Smooth muscle cell of the brain vasculature (primary cell): ENCODE data around the gene HDAC9.

Experiments used
- DNase-seq: peaks from one replicate; pipeline ENCODE4 v3.0.0-alpha.2; 2012; ENCODE audit warnings: low read depth, low spot score

HDAC9 gene

DNA sequence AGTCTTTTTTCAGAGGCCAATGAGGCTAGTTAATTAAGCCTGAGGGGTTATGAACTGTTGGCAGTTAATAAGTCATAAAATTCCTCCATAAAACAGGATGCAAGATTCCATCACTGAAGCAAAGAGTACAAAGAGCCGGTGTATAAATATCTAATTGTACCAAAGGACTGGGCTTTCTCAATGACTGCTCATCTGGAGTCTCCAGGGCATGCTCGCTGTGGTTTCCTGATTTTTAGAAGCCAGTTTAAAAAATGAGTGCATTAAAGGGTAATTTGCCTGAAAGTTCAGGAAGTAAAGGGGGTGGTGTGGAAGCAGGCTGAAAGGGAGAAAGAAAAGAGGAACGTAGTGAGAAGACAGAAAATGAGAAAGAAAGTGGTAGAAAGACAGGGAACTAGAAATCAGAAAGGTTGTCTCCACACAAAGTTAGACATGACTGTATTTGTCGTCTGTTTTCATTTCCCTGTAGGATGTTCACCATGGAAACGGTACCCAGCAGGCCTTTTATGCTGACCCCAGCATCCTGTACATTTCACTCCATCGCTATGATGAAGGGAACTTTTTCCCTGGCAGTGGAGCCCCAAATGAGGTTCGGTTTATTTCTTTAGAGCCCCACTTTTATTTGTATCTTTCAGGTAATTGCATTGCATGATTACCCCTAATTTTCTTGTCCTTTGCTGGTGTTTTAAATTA, 339.6 kb downstream of the HDAC9 start:
- DNase-seq, result no peak

GRCh38 chr7:18843979-18844378, 348.4 kb downstream of the HDAC9 start:
- no peak for DNase-seq

- DNase-seq, result no peak
These were observed 349.2 kb downstream of the HDAC9 start for GRCh38 chr7:18844735-18845134.

DNA sequence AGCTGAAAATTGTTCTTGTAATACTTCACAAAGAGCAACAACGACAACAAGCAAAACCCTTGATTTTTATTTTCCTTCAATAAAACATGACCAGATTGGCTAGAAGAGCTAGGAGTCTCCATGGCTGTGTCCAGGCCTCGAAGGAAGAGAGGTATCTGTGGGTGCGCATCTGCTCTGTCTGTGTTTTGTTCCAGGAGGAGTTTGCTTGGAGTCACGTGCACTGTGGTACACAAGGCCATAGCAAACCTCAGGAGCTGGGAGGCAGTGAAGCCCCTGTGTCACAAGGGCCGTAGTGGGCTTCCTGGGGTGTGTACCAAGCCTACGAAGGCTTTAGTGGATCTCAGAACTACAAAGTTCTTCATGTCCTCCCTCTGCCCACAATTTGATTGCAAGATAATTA, 350.2 kb downstream of the HDAC9 start:
- DNase-seq, result no peak

DNA sequence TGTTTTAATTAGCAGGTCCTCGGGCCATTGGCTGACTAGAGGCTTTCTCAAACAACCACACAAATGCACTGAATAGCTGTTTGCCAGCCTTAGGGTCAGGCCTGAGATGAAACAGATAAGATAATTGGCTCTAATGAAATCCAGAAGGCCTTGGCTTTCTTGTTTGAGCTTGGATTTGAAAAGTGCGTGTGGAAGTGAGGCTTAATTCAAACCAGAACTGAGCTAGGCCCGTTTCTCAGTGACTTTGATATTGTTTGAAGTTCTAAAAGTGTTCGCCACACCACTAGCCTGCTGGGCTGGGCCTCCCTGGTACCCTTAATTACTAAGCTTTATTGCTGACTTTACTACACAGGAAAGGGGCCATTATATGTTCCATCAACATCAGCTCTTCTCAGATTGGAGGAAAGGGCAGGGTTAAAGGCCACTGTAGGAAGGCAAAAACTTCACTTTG, 351.2 kb downstream of the HDAC9 start:
- DNase-seq, result no peak

- no peak for DNase-seq
These were observed 353.6 kb downstream of the HDAC9 start for GRCh38 chr7:18849130-18849529.

GRCh38 chr7:18855796-18856195, 360.2 kb downstream of the HDAC9 start:
- DNase-seq, result peak; percentile 79

DNA sequence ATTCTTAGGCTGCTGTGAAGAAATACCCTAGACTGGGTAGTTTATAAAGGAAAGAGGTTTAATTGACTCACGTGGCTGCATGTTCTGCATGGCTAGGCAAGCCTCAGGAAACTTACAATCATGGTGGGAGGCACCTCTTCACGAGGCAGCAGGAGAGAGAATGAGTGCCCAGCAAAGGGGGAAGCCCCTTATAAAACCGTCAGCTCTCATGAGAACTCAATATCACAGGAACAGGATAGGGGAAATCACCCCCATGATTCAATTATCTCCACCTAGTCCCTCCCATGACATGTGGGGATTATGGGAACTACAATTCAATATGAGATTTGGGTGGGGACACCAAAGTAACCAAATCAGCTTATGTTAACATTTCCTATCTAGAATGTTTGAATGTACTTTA, 362.7 kb downstream of the HDAC9 start:
- DNase-seq, result no peak

DNA sequence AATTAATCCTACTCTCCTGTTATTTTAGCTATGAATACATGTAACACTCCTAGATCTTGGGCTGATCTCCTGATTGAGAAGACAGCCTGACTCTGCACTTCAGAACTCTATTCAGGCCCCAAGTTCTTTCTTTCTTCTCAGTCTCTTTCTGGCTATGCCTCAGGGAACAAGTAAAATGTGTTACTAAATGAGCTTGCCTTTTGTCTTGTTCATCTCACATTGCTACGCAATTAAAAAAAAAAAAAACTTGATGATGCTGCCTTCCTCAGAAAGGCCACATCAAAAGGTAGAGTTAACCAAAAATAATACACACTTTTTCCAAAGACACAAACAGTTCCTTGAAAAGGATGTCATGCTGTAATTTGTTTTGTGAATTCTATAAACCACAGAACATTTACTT, 363.8 kb downstream of the HDAC9 start:
- no peak for DNase-seq

DNA sequence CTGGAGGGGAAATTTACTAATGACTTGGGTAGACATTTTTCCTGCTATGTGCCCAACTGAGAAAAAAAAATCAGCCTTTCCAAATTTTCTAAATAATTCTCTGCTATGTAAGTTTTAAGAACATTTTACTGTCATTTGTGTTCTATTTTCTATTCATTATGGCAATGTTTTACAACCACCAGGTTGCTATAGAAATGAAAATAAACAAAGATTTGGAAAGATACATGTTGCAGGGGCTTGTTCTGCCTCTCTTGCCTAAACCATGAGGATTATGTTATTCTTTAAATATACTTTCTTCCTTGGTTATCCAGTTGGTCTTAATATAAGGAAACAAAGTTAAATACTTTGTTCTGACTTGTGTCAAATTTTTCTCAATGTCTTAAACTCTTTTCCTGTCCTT, 364.7 kb downstream of the HDAC9 start:
- DNase-seq, result no peak

DNA sequence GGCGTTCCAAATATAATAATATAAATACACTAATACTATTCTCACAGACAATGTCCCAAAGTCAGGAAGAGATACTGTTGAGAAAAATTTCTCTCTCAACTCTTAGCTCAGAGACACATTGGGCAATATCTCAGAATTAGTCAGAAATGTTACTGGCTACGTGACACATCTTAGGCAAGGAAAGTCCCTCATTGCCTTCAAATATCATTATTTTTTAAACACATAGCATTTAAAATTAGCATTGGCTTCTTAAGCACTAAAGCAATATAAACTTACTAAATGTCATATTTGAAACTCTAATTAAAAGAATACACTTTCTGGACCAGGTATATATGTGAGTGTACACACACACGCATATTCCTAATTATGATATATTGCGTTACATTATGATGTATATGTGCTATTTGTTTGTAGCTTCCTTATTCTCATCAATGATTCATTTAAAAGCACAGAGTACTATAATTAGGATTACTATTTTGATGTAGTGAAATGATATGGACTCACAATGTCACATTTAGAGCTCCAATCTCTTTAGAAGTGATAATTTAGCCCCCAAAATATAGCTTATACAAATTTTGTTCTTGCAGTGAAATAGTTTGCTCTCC, 366.1 kb downstream of the HDAC9 start:
- no peak for DNase-seq

DNA sequence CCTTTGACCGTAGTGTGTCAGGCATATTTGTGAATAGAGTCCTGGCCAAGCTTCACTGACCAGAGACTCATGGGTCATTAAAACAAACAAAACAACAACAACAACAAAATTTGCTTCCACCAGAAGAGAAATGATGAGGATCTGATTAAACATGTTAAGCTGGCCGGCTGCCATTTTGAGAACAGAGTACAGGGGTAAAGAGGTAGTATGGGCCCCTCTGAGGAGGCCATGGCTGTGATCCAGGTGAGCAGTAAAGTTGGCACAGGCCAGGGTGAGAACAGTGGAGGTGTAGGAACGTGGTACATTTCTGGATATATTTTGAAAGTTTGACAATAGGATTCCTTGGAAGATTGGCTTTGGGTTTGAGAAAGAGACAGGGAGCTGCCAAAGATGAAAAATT, 369.4 kb downstream of the HDAC9 start:
- DNase-seq, result no peak

DNA sequence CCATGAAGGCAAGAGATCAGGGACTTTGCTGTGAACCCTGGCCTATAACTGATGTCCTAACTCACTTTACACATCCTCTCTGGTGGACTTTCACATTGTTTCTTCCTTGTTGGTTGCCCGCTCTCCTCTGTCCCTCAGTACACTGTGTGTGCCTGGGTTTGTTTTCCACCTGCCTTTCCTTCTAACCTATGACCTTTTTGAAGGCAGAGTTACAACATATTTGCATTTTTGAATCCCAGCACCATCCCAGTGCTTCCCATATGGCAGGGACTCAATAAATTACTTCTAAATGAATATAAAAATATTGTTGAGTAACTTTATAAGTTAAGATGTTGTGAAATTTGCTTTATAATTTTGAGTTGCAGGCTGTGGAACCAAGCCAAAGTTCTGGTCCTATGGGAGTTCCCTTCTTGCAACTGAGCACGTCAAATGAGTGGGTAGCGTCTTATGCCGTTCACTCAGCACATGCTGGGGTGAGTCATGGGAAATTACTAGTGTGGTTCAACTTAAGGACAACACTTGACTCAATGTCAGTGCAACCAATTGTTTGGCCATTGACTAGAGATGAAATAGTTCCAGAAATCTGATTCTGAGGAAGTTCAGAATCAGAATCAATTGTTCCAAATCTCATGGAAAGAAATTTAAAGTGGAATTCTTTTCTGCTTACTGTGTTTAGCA, 370.9 kb downstream of the HDAC9 start:
- DNase-seq, result peak; percentile 94

DNA sequence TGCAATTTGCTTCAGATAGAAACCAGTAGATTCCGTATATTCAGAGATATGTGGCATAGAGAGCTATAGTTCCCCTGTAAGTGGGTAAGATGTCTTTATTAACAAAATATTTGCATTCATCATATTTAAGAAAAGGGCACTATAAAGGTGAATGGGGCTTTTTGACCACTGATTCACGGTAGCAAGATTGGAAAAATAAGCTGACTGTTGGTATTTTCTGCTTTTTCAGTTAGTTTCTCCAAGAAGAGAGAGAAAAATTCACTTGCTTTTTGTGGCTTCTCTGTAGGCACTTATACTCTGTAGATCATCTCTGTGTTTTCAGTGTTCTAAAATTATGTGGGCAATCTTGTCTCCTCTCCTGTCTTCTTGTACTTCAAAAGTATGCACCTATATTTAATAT, 376.8 kb downstream of the HDAC9 start:
- DNase-seq, result no peak

DNA sequence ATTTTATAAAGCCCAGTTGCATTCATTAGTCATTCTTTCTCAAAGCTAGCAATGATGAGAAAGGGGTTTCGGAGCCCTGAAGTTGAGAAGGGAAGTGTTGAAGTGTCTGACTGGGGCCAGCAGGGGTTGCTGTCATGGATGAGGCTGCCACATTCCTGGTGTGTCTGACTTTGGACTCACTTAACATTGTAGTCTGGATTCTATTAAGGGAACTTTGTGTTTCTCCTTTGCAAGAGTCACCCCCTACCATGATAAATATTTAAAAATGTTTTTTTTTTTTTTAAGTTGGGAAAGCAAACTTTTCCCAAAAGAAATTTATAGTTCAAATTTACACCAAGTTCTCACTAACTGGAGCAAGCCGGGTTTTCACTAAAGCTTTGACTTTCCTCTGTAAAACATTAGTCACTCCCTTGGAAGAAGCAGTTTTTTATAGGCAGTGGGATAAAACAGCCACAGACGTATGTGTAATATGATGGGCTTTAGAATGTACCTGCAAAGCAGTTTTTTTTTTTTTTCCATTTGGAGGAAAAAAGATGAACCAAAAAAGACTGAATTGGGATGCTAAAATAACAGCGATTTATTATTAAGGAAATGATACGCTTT, 378.3 kb downstream of the HDAC9 start:
- DNase-seq, result peak; percentile 39

GRCh38 chr7:18874880-18875279, 379.3 kb downstream of the HDAC9 start:
- DNase-seq, result no peak

DNA sequence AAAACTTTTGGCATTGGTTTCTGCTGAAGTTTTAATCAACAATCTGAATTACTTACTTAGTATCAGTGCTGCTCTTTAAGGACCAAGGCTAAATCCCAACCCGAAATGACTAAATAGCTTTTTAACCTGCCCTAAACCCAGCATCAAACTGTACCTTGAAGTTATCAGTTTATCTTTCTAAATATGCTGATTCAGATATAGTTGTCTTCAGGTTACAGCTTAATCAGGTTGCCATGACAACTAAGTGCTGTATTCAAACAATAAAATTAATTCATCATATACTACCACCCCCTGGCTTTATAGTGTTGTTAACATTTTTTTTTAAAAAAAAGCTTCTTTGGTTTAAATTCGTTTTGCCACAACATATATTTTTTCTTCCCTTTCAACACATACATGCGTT, 382.3 kb downstream of the HDAC9 start:
- DNase-seq, result no peak

- DNase-seq, result no peak
These were observed 391.3 kb downstream of the HDAC9 start for GRCh38 chr7:18886832-18887231.

- DNase-seq, result no peak
These were observed 393.9 kb downstream of the HDAC9 start for GRCh38 chr7:18889436-18889835.

DNA sequence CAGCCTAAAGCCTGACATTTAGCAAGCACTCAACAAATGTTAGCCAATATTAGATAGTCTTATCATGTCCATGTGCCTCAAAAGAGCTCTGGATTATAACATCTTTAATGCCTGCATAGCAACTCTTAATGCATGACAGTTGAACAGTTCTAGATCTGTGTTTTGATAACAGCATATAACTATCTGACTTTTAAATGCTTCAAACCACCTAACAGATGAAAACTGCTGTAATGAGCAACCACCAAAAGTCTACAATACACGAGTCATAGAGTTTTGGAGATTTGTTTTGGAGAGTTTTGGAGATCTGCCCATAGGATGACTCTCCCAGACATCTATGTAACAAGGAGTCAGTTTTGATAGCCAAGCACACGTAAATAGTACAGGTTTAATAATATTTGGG, 394.6 kb downstream of the HDAC9 start:
- no peak for DNase-seq

DNA sequence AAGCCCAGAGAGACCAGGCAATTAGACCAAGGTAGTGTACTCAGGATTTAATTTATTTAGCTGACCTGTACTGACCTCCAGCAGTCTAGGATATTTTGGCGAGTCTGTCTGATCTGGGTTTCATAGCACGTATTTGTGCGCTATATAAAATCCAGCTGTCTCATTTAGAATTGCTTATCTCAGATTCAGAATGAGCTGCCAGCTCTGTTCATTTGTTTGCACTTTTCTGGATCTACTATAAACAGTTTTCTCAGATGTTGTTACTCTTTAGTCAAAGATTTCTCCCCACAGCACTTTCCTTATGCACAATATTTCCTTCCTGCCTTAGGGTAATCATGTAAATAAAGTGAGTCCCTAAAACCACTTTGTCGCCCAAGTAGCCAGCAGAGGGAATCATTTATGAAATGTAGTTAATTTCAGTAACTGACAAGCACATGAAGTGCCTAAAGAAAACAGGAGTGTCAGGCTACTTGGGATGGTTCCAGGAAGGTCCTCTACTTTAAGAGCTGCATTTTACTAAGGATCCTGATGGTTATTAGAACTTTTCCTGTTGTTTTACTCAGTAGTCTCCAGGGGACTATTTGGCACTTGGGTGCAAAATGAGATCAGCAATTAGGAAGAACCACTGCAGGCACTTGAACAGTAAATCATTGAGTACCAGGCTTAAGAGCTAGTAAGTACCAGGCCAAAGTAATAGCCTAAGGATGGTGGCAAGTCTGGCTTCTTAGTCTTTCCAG, 395.5 kb downstream of the HDAC9 start:
- DNase-seq, result no peak

GRCh38 chr7:18893156-18893555, 397.6 kb downstream of the HDAC9 start:
- DNase-seq, result no peak
